ENCODE measurements around the gene SMIM38.
A peak's percentile ranks its signal among the peaks of the same experiment; 100 is the strongest.
"Not testable (repeated sequence)": the region's sequence is repeated elsewhere in the genome, so short reads cannot be mapped to it uniquely, and the experiment has no call there.

Gene SMIM38

DNA sequence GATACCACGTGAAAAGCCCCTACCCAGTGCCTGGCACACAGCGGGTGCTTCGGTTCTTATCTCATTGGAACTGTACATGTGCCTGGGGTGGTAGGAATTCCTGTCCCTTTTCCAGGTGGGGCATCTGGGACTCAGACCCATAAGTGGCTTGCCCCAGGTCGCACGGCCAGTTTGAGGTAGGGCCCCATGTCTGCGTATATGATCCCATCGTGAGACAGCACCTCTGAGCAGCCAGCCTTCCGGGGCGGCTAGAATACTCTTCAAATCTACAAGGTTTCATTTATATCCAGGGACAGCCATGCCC lies 33.5 kb upstream of the SMIM38 start:
- DNase-seq (ENCODE audit: low read depth): no peak

DNA sequence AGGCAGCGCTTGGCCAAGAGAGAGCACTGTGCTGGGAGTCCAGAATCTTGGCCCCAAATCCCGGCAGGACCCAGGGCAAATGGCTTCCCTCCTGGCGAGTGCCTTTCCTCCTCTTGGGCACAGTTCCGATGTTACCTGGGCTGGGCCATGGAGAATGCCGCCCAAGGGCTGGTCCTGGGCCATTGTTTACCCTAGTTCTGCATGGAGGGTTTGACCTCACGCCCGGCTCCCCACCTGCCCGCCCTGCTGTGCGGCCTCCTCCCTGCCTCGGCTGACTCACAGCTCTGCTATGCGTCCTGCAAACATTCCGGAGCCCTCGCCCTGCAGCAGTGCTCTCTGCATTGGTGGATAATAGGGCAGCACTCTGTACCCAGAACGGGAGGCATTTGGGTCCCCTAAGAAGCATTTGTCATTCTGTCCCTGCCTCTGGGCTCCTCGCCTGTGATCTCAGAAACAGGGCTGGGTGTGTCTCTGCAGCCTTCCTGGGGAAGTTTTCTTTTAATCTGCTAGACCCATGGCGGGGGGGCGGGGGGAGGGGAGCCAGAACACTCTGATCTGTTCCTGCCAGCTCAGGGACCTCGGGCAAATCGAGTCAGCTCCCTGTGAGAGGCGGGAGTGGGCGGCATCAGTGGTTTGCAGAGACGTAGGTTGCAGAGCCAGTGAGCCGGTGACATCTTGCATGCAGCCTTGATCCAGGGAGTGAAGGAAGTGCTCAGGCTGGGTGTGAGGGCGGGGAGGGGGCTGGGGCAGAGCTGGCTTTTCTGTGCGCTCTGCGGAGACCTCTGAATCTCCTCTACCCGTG lies 32.9 kb upstream of the SMIM38 start:
- peak; percentile 73 for DNase-seq (ENCODE audit: low read depth)

GRCh38 chr11:69123593-69124545 lies 31.9 kb upstream of the SMIM38 start:
- DNase-seq (ENCODE audit: low read depth): no peak

GRCh38 chr11:69125861-69126260 lies 29.9 kb upstream of the SMIM38 start:
- DNase-seq (ENCODE audit: low read depth): no peak

DNA sequence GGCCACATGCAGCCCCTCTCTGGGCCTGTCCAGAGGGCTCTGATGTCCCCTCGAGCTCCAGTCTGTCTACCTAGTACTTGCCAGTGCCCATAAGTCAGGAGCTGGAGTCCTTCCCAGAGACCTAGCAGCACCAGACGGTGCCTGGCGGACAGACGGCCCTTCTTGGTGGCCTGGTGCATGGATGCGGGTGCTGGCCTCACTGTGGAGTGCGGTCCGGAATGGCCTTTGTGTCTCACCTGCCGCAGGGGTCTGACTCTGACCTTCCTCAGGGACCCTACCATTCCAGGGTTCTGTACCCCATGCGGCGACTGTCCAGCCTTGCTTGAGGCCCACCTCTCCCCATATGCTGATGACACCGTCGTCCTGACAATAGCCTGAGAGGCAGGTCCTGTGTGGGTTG lies 29.4 kb upstream of the SMIM38 start:
- no peak for DNase-seq (ENCODE audit: low read depth)

GRCh38 chr11:69127081-69127850 lies 28.5 kb upstream of the SMIM38 start:
- no peak for DNase-seq (ENCODE audit: low read depth)

- no peak for DNase-seq (ENCODE audit: low read depth)
Observed at GRCh38 chr11:69127884-69128283, 27.9 kb upstream of the SMIM38 start.

DNA sequence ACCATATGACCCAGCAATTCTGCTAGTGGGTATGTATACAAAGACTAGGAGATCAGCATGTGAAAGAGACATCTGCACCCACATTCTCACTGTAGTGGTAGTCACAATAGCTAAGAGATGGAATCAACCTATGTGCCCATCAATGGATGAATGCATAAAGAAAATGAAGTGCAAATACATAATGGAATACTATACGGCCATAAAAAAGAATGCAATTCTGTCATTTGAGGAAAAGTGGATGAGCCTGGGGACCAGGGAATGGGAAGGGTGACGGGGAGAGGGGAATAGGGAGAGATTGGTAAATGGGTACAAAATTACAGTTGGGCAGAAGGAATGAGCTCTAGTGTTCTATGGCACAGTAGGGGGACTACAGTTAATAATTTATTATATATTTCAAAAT lies 26.7 kb upstream of the SMIM38 start:
- DNase-seq (ENCODE audit: low read depth): no peak

GRCh38 chr11:69129647-69130046 lies 26.1 kb upstream of the SMIM38 start:
- DNase-seq (ENCODE audit: low read depth): no peak

DNA sequence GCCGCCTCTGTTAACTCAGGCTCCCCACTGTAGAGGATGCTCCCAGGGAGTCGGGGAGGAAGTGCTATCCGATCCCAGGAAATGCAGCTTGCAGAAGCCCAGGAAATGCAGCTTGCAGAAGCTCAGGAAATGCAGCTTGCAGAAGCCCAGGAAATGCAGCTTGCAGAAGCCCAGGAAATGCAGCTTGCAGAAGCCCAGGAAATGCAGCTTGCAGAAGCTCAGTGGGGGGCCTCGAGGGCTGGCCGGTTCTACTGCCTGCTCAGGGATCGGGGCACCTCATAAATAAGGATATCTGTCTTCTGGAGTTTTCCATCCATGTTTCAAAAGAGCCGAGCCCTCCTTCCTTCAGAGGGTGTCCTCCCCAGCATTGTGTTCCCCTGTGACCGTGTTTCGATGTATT lies 25.1 kb upstream of the SMIM38 start:
- DNase-seq (ENCODE audit: low read depth): no peak

DNA sequence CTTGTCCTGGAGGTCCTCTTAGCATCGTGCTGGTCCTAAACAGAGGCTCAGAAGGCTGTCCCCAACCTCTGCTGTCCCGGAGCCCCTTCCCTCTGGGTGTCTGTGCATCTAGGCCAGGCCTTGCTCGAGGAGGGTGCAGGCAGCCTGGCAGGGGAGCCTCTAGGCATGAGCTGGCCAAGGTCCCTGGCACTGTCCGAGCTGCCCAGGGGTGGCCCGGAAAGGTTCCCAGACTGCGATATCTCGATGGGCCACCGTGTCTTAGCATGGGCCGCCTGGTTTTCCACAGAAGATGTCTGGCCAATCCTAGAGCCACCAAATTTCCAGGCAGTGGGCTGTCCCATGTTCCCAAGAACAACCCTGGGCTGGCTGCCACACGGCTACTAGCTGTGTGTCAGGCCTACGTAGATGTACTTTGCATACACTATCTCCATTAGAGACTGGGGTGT lies 24.6 kb upstream of the SMIM38 start:
- DNase-seq (ENCODE audit: low read depth): no peak

DNA sequence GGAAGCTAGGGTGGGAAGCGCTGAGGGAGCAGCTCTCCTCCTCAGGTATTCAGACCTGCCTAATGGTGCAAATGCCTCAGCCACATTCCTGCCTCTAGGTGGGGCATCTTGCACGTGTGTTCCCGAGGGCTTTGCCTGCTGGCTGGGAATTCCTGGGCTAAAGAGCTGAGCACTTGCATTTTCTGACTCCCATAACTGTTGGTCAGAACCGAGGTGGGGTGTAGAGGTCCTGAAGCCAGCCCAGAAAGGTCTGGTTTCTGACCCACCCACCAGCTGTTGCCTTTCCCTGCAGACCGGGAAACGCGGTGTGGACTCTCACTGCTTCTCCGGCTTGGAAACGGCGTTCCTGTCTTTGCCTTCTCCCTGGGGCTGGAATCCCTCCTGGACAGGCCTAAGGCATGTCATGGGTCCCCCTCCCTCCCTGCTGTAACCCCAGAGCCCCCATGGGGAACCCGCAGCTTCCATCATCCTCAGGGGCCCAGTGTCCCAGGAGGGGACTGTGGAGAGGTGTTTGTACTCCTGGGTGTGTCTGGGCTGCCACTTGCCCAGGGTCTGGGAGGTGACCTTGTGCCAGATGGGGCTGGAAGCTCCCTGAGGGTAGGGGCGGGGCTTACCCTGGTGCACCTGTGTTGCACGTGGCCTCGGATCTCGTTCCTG lies 24.0 kb upstream of the SMIM38 start:
- peak; percentile 71 for DNase-seq (ENCODE audit: low read depth)

GRCh38 chr11:69132301-69132670 lies 23.4 kb upstream of the SMIM38 start:
- DNase-seq (ENCODE audit: low read depth): no peak

DNA sequence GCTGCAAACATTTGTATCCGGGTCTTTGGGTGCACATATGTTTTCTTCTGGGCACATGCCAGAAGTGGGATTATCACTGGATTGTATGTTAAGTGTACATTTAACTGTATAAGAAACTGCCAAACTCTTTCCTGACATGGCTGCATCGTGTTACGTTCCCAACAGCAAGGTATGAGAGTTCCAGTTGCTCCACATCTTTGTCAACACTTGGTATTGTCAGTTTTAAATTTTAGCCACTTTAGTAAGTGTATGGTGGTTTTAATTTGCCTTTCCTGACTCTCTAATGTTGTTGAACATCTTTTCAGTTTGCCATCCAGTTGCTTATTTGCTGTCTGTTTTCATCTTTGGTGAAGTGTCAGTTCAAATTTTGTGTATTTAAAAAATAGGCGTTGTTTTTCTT lies 22.5 kb upstream of the SMIM38 start:
- DNase-seq (ENCODE audit: low read depth): no peak

GRCh38 chr11:69134182-69134581 lies 21.6 kb upstream of the SMIM38 start:
- DNase-seq (ENCODE audit: low read depth): not testable (repeated sequence)

GRCh38 chr11:69134957-69135356 lies 20.8 kb upstream of the SMIM38 start:
- no peak for DNase-seq (ENCODE audit: low read depth)

- DNase-seq (ENCODE audit: low read depth): no peak
Observed at GRCh38 chr11:69135420-69136363, 20.0 kb upstream of the SMIM38 start.

DNA sequence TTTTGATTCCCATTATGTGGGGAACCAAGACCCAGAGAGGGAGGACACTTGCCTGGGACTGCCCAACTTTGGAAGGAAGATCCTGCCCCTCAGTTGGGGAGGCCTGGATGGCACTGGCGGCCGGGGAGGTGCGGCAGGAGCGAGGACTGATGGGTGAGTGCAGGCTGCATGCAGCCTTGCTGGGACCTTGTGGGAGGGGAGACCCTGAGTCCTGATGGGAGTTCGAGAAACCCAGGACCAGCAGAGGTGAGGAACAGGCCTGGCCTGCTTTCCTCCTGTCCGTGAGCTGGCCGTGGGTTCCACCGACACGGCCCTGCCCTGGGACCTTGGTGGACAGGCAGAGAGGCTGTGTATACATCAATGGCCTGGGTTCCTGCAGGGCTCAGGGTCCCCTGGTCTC lies 19.3 kb upstream of the SMIM38 start:
- DNase-seq (ENCODE audit: low read depth): no peak

DNA sequence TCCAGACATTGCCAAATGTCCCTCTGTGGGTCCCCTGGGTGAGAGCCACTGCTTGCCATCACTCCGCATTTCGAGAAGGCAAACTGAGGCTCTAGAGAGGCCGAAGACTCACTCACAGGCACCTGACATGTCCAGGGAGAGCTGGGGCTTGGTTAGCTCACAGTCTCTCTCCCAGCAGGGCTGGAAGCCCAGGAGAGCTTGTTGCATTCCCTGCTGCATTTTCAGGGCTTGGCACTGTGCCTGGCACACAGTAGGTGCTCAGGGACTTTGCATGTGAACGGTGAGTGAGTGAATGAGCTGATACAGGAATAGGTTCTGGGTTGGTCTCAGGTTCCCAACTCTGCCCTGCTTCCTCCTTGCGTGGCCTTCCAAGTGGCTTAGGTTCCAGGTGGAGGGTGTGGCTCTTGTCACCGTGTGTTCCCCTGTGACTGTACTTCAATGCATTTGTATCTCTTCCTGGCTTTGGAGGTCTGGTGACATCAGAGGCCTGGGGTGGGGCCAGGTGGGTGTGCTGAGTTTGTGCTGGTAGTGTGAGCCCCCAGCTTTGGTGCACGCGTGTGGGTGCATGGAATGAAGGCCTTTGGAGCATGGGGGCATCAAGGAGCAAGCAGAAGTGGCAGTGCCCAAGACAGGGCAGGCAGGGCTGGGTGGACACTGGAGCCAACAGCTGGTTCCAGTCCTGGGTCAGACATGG lies 18.4 kb upstream of the SMIM38 start:
- no peak for DNase-seq (ENCODE audit: low read depth)

GRCh38 chr11:69138265-69138664 lies 17.5 kb upstream of the SMIM38 start:
- peak; percentile 81 for DNase-seq (ENCODE audit: low read depth)

Data from iris pigment epithelial cell (primary cell).